ENCODE measurements around the gene NCBP2L. TPM values are rescaled to one million over a fixed set of nuclear protein-coding genes. Genes with fewer than 3 reads are reported as not detected.

NCBP2L gene
- total RNA-seq, 4 donors from 2014 or later = 0.11 TPM; not detected in 3

GRCh38 chrX:107747596-107748161, 29.9 kb upstream of the NCBP2L start:
- ATAC-seq (peak; percentile 81 to 89), DNase-seq (peak; percentile 66 to 69)
- Histone ChIP-seq H3K4me3 (peak overlapping the region in 1 of 4 donors; percentile 17), H3K4me1 (peaks cover 68 to 85% of the 10 kb centered on the region in 2 donors), H3K27me3 (no peaks in the 10 kb centered on the region), H3K27ac (peak overlapping the region; percentile 87 to 96 (median 94)), H3K9me3 (no peaks in the 10 kb centered on the region), H3K36me3 (no peaks in the 10 kb centered on the region)
- TF ChIP-seq POLR2A (IDR thresholded peaks at IDR 0.05) = peak; percentile 36 to 42
- TF ChIP-seq, protein P1, sequence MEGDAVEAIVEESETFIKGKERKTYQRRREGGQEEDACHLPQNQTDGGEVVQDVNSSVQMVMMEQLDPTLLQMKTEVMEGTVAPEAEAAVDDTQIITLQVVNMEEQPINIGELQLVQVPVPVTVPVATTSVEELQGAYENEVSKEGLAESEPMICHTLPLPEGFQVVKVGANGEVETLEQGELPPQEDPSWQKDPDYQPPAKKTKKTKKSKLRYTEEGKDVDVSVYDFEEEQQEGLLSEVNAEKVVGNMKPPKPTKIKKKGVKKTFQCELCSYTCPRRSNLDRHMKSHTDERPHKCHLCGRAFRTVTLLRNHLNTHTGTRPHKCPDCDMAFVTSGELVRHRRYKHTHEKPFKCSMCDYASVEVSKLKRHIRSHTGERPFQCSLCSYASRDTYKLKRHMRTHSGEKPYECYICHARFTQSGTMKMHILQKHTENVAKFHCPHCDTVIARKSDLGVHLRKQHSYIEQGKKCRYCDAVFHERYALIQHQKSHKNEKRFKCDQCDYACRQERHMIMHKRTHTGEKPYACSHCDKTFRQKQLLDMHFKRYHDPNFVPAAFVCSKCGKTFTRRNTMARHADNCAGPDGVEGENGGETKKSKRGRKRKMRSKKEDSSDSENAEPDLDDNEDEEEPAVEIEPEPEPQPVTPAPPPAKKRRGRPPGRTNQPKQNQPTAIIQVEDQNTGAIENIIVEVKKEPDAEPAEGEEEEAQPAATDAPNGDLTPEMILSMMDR (IDR thresholded peaks at IDR 0.05 in 4 of 5, conservative IDR thresholded peaks at IDR 0.05 in 1 of 5) = no peak
- in situ Hi-C loops (cut with MboI; ENCODE audit: low sequenced_read_pairs in 4 of 4) (no loop called here), intact Hi-C loops (cut with DNase I; ENCODE audit: low total_unique reads) (no loop called here)

DNA sequence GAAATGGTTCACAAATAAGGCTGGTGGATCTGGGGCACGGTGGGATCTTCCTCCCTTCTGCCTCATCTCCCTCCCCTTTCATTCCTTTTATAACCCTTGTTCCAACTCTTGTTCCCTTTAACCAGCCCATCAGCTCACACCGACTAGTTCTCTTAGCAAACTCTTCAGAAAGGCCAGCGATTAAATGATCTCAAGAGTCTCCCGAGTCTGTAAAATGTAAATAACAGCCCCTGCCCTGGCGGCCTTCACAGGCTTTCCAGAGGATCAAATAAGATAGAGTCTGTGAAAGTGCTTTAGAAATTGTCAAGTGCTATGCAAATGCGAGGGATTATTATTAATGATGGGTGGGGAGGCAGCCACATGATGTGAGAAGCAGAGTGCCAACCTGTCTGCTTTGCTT, 29.0 kb upstream of the NCBP2L start:
- in situ Hi-C loops (cut with MboI; ENCODE audit: low sequenced_read_pairs in 4 of 4) (no loop called here), intact Hi-C loops (cut with DNase I; ENCODE audit: low total_unique reads) (no loop called here)
- Histone ChIP-seq H3K27ac (peak overlapping the region; percentile 87 to 96 (median 94)), H3K4me1 (peaks cover 59 to 78% of the 10 kb centered on the region in 2 donors), H3K36me3 (no peaks in the 10 kb centered on the region), H3K4me3 (no peak overlapping the region), H3K27me3 (no peaks in the 10 kb centered on the region), H3K9me3 (no peaks in the 10 kb centered on the region)
- no peak for ATAC-seq
- no peak for DNase-seq
- TF ChIP-seq POLR2A (IDR thresholded peaks at IDR 0.05) = no peak
- TF ChIP-seq, protein P1 (IDR thresholded peaks at IDR 0.05 in 4 of 5, conservative IDR thresholded peaks at IDR 0.05 in 1 of 5) = no peak

GRCh38 chrX:107750263-107750662, 27.3 kb upstream of the NCBP2L start:
- in situ Hi-C loops (cut with MboI; ENCODE audit: low sequenced_read_pairs in 4 of 4) (no loop called here), intact Hi-C loops (cut with DNase I; ENCODE audit: low total_unique reads) (no loop called here)
- Histone ChIP-seq H3K36me3 (no peaks in the 10 kb centered on the region), H3K27ac (peak overlapping the region; percentile 87 to 96 (median 94)), H3K4me3 (no peak overlapping the region), H3K4me1 (peaks cover 52 to 70% of the 10 kb centered on the region in 2 donors), H3K27me3 (no peaks in the 10 kb centered on the region), H3K9me3 (no peaks in the 10 kb centered on the region)
- TF ChIP-seq POLR2A (IDR thresholded peaks at IDR 0.05) = no peak
- TF ChIP-seq, protein P1 (IDR thresholded peaks at IDR 0.05 in 4 of 5, conservative IDR thresholded peaks at IDR 0.05 in 1 of 5) = no peak
- no peak for ATAC-seq
- DNase-seq = no peak

DNA sequence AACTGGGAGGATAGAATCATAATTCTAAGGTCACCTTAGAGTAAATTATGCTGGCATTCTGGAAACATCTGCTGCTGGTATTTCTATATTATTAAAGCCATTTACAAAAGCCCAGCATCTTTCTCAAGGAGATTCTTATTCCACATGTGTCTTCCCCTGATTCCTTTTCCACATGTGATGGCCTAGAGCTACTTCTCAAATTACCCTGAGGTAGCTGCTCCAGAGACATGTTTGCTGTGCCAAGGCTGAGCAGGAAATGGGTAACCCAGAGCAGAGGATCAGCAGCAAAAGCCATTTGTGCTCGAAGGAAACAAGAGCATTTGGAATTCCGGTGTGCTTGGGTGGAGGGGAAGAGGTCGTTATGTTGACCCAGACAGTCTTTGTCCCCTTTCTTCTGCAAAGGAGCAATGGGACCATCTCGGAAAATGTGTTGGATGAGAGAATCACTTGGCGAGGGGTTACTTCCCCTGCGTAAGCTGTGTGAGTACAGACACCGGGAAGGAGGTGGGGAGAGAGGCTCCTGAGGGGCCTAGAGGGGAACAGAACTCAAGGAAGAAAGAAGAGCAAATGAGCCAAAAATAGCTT, 26.6 kb upstream of the NCBP2L start:
- no peak overlapping the region for H3K4me3 ChIP-seq
- TF ChIP-seq, protein P1 (IDR thresholded peaks at IDR 0.05 in 4 of 5, conservative IDR thresholded peaks at IDR 0.05 in 1 of 5) = no peak
- TF ChIP-seq POLR2A (IDR thresholded peaks at IDR 0.05) = no peak
- peak overlapping the region; percentile 87 to 96 (median 94) for H3K27ac ChIP-seq
- no peak for DNase-seq
- peaks cover 55 to 70% of the 10 kb centered on the region in 2 donors for H3K4me1 ChIP-seq
- no peaks in the 10 kb centered on the region for H3K36me3 ChIP-seq
- intact Hi-C loops (cut with DNase I; ENCODE audit: low total_unique reads) (no loop called here), in situ Hi-C loops (cut with MboI; ENCODE audit: low sequenced_read_pairs in 4 of 4) (no loop called here)
- ATAC-seq = peak; percentile 25 to 44
- no peaks in the 10 kb centered on the region for H3K27me3 ChIP-seq
- no peaks in the 10 kb centered on the region for H3K9me3 ChIP-seq

Data from gastrocnemius medialis (tissue), 4 donors.